HL-60 (cell line): Measurements from ENCODE around the gene EPB41L4B.

ENCODE experiments used
- CTCF ChIP-seq: IDR thresholded peaks from one replicate; pipeline ENCODE4 v1.5.1; 2011; ENCODE audit warnings: low read length, control low read depth, inconsistent platforms; ENCODE audit not compliant: insufficient read depth
- GABPA ChIP-seq: IDR thresholded peaks from 2 replicates; pipeline ENCODE4 v1.6.1; 2012; ENCODE audit warnings: low read depth
- POLR2AphosphoS5 ChIP-seq: IDR thresholded peaks from 2 replicates; pipeline ENCODE4 v1.6.1; 2012; ENCODE audit warnings: low read depth
- TF ChIP-seq, protein P1 (sequence below): IDR thresholded peaks from 2 replicates; pipeline ENCODE4 v1.6.1; 2012; ENCODE audit warnings: low read depth; ENCODE audit not compliant: insufficient replicate concordance

DNA sequence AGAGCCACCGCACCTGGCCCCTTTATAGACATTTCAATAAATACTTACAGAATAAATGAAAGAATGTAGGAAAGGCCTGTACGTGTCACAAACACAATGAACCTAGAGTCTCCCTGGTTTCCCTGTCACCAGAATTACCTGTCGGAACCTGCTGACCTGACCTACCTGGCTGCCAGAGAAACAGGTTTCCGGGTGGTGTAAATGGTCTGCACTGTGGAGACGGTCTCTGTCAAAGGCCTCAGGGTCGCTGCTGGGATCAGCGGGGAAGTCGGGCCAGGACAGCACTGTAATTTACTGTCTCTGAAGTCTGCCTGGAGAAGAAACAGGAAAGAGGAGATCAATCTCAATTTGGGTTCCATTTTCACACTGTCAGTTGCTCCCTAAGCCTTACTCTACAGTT, 144.5 kb downstream of the EPB41L4B start:
- TF ChIP-seq CTCF: no peak
- TF ChIP-seq POLR2AphosphoS5: no peak
- TF ChIP-seq, protein P1, sequence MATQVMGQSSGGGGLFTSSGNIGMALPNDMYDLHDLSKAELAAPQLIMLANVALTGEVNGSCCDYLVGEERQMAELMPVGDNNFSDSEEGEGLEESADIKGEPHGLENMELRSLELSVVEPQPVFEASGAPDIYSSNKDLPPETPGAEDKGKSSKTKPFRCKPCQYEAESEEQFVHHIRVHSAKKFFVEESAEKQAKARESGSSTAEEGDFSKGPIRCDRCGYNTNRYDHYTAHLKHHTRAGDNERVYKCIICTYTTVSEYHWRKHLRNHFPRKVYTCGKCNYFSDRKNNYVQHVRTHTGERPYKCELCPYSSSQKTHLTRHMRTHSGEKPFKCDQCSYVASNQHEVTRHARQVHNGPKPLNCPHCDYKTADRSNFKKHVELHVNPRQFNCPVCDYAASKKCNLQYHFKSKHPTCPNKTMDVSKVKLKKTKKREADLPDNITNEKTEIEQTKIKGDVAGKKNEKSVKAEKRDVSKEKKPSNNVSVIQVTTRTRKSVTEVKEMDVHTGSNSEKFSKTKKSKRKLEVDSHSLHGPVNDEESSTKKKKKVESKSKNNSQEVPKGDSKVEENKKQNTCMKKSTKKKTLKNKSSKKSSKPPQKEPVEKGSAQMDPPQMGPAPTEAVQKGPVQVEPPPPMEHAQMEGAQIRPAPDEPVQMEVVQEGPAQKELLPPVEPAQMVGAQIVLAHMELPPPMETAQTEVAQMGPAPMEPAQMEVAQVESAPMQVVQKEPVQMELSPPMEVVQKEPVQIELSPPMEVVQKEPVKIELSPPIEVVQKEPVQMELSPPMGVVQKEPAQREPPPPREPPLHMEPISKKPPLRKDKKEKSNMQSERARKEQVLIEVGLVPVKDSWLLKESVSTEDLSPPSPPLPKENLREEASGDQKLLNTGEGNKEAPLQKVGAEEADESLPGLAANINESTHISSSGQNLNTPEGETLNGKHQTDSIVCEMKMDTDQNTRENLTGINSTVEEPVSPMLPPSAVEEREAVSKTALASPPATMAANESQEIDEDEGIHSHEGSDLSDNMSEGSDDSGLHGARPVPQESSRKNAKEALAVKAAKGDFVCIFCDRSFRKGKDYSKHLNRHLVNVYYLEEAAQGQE: no peak
- TF ChIP-seq GABPA: no peak
